H9 (cell line): ENCODE measurements around the gene C17orf50. TPM values are rescaled to one million over a fixed set of nuclear protein-coding genes. Genes with fewer than 3 reads are reported as not detected.

Source experiments
- DNase-seq: peaks from one replicate; pipeline ENCODE4 v3.0.0-alpha.2; 2017
- H2AFZ ChIP-seq: one replicate; pipeline ENCODE4 v1.6.1; 2013; ENCODE audit warnings: mild to moderate bottlenecking, low read length, control low read depth, moderate library complexity
- H2AK5ac ChIP-seq: 2 replicates; pipeline ENCODE4 v1.6.1; 2013; ENCODE audit warnings: low read length, control low read depth, mixed read lengths; ENCODE audit not compliant: insufficient read length
- H2BK120ac ChIP-seq: one replicate; pipeline ENCODE4 v1.6.1; 2013; ENCODE audit warnings: low read depth, mild to moderate bottlenecking, low read length, control low read depth, inconsistent platforms; ENCODE audit not compliant: poor library complexity, severe bottlenecking
- H2BK12ac ChIP-seq: 2 replicates; pipeline ENCODE4 v1.6.1; 2013; ENCODE audit warnings: low read length, control low read depth, mixed read lengths, low read depth; ENCODE audit not compliant: insufficient read length
- H2BK15ac ChIP-seq: 2 replicates; pipeline ENCODE4 v1.6.1; 2013; ENCODE audit warnings: low read depth, low read length, control low read depth
- H2BK20ac ChIP-seq: one replicate; pipeline ENCODE4 v1.6.1; 2013; ENCODE audit warnings: low read depth, mild to moderate bottlenecking, low read length, control low read depth, inconsistent platforms; ENCODE audit not compliant: poor library complexity, severe bottlenecking
- H2BK5ac ChIP-seq: 2 replicates; pipeline ENCODE4 v1.6.1; 2013; ENCODE audit warnings: low read length, control low read depth, mixed read lengths; ENCODE audit not compliant: insufficient read length
- H3K14ac ChIP-seq: 2 replicates; pipeline ENCODE4 v1.6.1; 2013; ENCODE audit warnings: low read length, control low read depth; ENCODE audit not compliant: insufficient read depth
- H3K18ac ChIP-seq: 2 replicates; pipeline ENCODE4 v1.6.1; 2013; ENCODE audit warnings: low read depth, mild to moderate bottlenecking, mixed read lengths, low read length, control low read depth; ENCODE audit not compliant: insufficient read length
- H3K23ac ChIP-seq: 2 replicates; pipeline ENCODE4 v1.6.1; 2013; ENCODE audit warnings: low read length, control low read depth, mixed read lengths, low read depth; ENCODE audit not compliant: insufficient read length
- H3K23me2 ChIP-seq: 2 replicates; pipeline ENCODE4 v1.6.1; 2013; ENCODE audit warnings: low read depth, mild to moderate bottlenecking, mixed read lengths, low read length, control low read depth; ENCODE audit not compliant: insufficient read length, poor library complexity, severe bottlenecking
- H3K27ac ChIP-seq: 2 replicates; pipeline ENCODE4 v1.5.1; 2013; ENCODE audit warnings: low read length, control low read depth, mixed read lengths, low read depth; ENCODE audit not compliant: insufficient read length
- H3K27me3 ChIP-seq: 2 replicates; pipeline ENCODE4 v1.6.1; 2013; ENCODE audit warnings: low read length, control low read depth, inconsistent platforms; ENCODE audit not compliant: insufficient read depth
- H3K4ac ChIP-seq: 2 replicates; pipeline ENCODE4 v1.6.1; 2013; ENCODE audit warnings: low read depth, mild to moderate bottlenecking, control low read depth, inconsistent platforms, low read length, moderate library complexity
- H3K4me1 ChIP-seq: 2 replicates; pipeline ENCODE4 v1.6.1; 2013; ENCODE audit warnings: low read length, control low read depth, inconsistent platforms; ENCODE audit not compliant: insufficient read depth
- H3K4me2 ChIP-seq: 2 replicates; pipeline ENCODE4 v1.6.1; 2013; ENCODE audit warnings: low read length, control low read depth, mixed read lengths; ENCODE audit not compliant: insufficient read length, insufficient read depth
- H3K56ac ChIP-seq: 2 replicates; pipeline ENCODE4 v1.6.1; 2013; ENCODE audit warnings: low read depth, mild to moderate bottlenecking, mixed read lengths, low read length, control low read depth; ENCODE audit not compliant: insufficient read length
- H3K79me1 ChIP-seq: 2 replicates; pipeline ENCODE4 v1.6.1; 2013; ENCODE audit warnings: low read depth, mild to moderate bottlenecking, moderate library complexity, low read length, control low read depth, inconsistent platforms; ENCODE audit not compliant: insufficient read depth, poor library complexity, severe bottlenecking
- H3K79me2 ChIP-seq: 2 replicates; pipeline ENCODE4 v1.6.1; 2013; ENCODE audit warnings: low read length, control low read depth, inconsistent platforms; ENCODE audit not compliant: insufficient read depth
- H3K9ac ChIP-seq: 2 replicates; pipeline ENCODE4 v1.6.1; 2013; ENCODE audit warnings: low read length, control low read depth, mixed read lengths; ENCODE audit not compliant: insufficient read length; ENCODE audit errors: extremely low read depth
- H3K9me3 ChIP-seq: one replicate; pipeline ENCODE4 v1.6.1; 2013; ENCODE audit warnings: low read depth, low read length, inconsistent platforms; ENCODE audit not compliant: control insufficient read depth
- H3T11ph ChIP-seq: one replicate; pipeline ENCODE4 v1.6.1; 2013; ENCODE audit warnings: mild to moderate bottlenecking, low read length, control low read depth, inconsistent platforms
- H4K20me1 ChIP-seq: one replicate; pipeline ENCODE4 v1.6.1; 2013; ENCODE audit not compliant: control insufficient read depth, insufficient read length, insufficient read depth
- H4K5ac ChIP-seq: 2 replicates; pipeline ENCODE4 v1.6.1; 2013; ENCODE audit warnings: low read depth, mild to moderate bottlenecking, mixed read lengths, low read length, control low read depth; ENCODE audit not compliant: insufficient read length
- H4K8ac ChIP-seq: replicated peaks from 2 replicates; pipeline ENCODE4 v1.6.1; 2013; ENCODE audit warnings: low read length, control low read depth, mixed read lengths, low read depth; ENCODE audit not compliant: insufficient read length
- H4K91ac ChIP-seq: 2 replicates; pipeline ENCODE4 v1.6.1; 2013; ENCODE audit warnings: low read depth, mild to moderate bottlenecking, moderate library complexity, mixed read lengths, low read length, control low read depth; ENCODE audit not compliant: insufficient read length
- H3K27ac Mint-ChIP-seq, 3 experiments: 2 replicates in 2 of 3; 3 replicates in 1 of 3; pipeline ENCODE4 v1.8.0; 2020 to 2021; ENCODE audit warnings: mixed read lengths in 3 of 3, mild to moderate bottlenecking in 1 of 3, moderate library complexity in 1 of 3
- H3K27me3 Mint-ChIP-seq: 2 replicates; pipeline ENCODE4 v1.8.0; 2021; ENCODE audit warnings: low read depth, mild to moderate bottlenecking, moderate library complexity, mixed read lengths
- H3K36me3 Mint-ChIP-seq, 3 experiments: 2 replicates in 2 of 3; 3 replicates in 1 of 3; pipeline ENCODE4 v1.8.0; 2020 to 2021; ENCODE audit warnings: low read depth in 3 of 3, mixed read lengths in 3 of 3; ENCODE audit not compliant: insufficient read depth in 1 of 3
- H3K4me1 Mint-ChIP-seq, 2 experiments: 2 replicates each; pipeline ENCODE4 v1.8.0; 2020; ENCODE audit warnings: mixed read lengths in 2 of 2
- H3K4me3 Mint-ChIP-seq, 2 experiments: 2 replicates in 1 of 2; 3 replicates in 1 of 2; pipeline ENCODE4 v1.8.0; 2020 to 2021; ENCODE audit warnings: mild to moderate bottlenecking in 2 of 2, mixed read lengths in 2 of 2, moderate library complexity in 1 of 2
- H3K9me3 Mint-ChIP-seq, 2 experiments: 2 replicates in 1 of 2; 3 replicates in 1 of 2; pipeline ENCODE4 v1.8.0; 2020; ENCODE audit warnings: mild to moderate bottlenecking in 2 of 2, mixed read lengths in 2 of 2, moderate library complexity in 1 of 2
- WGBS: extraction: QIAGEN DNeasy Blood & Tissue Kit; methylation state at CpG from one replicate; pipeline ENCODE4 v1.1.7; 2013; ENCODE audit warnings: missing lambda C conversion rate, low lambda C conversion rate, mixed read lengths; ENCODE audit not compliant: insufficient read length; ENCODE audit errors: extremely low coverage; 5-methylcytosine and 5-hydroxymethylcytosine counted together
- total RNA-seq: library from RNA; stranded (reverse); gene quantifications from 2 replicates; pipeline ENCODE4 v1.2.1, GENCODE V29; 2021
- TF ChIP-seq, protein P1 (sequence below): fragments of 200-600 bp; sonication (generic); conservative IDR thresholded peaks from 3 replicates; pipeline ENCODE4 v1.8.0; 2021; ENCODE audit warnings: antibody characterized with exemption, mild to moderate bottlenecking

The C17orf50 gene
- total RNA-seq, 1 experiment from 2014 or later = not detected

DNA sequence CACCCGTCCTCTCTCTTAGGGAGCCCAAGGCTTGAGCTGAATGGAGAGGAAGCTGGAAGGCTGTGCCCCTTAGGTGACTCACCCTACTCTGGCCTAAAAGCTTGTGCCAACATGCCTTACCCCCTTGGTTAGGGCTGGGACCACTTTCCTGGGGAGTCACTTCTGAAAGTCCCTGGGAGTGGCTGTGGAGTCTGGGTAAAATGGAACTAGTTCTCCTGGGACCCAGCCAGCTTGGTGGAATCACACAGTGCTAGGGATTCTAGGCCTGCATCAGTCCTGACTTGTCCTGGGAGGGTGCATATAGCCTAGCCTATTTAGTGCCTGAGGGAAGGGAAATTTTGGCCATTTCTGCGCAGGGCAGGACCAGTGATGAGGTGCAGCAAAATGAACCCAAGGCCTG lies 24.2 kb downstream of the C17orf50 start:
- Histone ChIP-seq H3K79me2 (no peaks in the 10 kb centered on the region), H3K27me3 (no peaks in the 10 kb centered on the region), H3K4ac (no peak overlapping the region), H3K9me3 (no peaks in the 10 kb centered on the region), H3K56ac (no peak overlapping the region), H3K4me2 (no peak overlapping the region), H2BK5ac (no peak overlapping the region), H3K14ac (no peak overlapping the region), H2AFZ (no peak overlapping the region), H3K9ac (no peak overlapping the region), H3K23ac (no peak overlapping the region), H4K91ac (no peak overlapping the region), H3K27ac (no peak overlapping the region), H3K23me2 (no peaks in the 10 kb centered on the region), H3K18ac (no peak overlapping the region), H2BK15ac (no peak overlapping the region), H3T11ph (no peak overlapping the region), H4K8ac (no peak overlapping the region), H2BK12ac (no peak overlapping the region), H3K79me1 (no peaks in the 10 kb centered on the region), H2AK5ac (no peak overlapping the region), H2BK120ac (no peak overlapping the region), H4K5ac (no peak overlapping the region), H3K4me1 (no peaks in the 10 kb centered on the region), H4K20me1 (no peaks in the 10 kb centered on the region), H2BK20ac (no peak overlapping the region)
- Mint-ChIP-seq H3K36me3 (no peaks in the 10 kb centered on the region), H3K4me3 (no peak overlapping the region), H3K27ac (no peak overlapping the region), H3K9me3 (no peaks in the 10 kb centered on the region), H3K4me1 (peaks cover 0 to 7% of the 10 kb centered on the region in 2 experiments; a peak in 1 of 4 replicates), H3K27me3 (peaks cover 46% of the 10 kb centered on the region)
- WGBS = no CpG with 5 or more reads among the region's 2 CpGs
- TF ChIP-seq, protein P1, sequence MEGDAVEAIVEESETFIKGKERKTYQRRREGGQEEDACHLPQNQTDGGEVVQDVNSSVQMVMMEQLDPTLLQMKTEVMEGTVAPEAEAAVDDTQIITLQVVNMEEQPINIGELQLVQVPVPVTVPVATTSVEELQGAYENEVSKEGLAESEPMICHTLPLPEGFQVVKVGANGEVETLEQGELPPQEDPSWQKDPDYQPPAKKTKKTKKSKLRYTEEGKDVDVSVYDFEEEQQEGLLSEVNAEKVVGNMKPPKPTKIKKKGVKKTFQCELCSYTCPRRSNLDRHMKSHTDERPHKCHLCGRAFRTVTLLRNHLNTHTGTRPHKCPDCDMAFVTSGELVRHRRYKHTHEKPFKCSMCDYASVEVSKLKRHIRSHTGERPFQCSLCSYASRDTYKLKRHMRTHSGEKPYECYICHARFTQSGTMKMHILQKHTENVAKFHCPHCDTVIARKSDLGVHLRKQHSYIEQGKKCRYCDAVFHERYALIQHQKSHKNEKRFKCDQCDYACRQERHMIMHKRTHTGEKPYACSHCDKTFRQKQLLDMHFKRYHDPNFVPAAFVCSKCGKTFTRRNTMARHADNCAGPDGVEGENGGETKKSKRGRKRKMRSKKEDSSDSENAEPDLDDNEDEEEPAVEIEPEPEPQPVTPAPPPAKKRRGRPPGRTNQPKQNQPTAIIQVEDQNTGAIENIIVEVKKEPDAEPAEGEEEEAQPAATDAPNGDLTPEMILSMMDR = no peak
- no peak for DNase-seq
